K562 (cell line): Measurements from ENCODE around the gene SMG6. TPM values are rescaled to one million over a fixed set of nuclear protein-coding genes. Genes with fewer than 3 reads are reported as not detected.

Source experiments
- CAMTA2 ChIP-seq: fragments of 250-450 bp; sonication (Bioruptor Pico); conservative IDR thresholded peaks from 2 replicates; pipeline ENCODE4 v1.5.1; 2022
- CHD4 ChIP-seq: fragments of 200-600 bp; sonication (generic); IDR thresholded peaks from 3 replicates; pipeline ENCODE4 v1.6.1; 2012; ENCODE audit warnings: low read depth, mild to moderate bottlenecking, mixed read lengths, low read length, inconsistent platforms; ENCODE audit not compliant: insufficient read depth, insufficient replicate concordance, poor library complexity, severe bottlenecking
- CXXC5 ChIP-seq: fragments of 250-450 bp; sonication (Bioruptor Pico); IDR thresholded peaks from 2 replicates; pipeline ENCODE4 v1.8.0; 2022; ENCODE audit warnings: inconsistent platforms, mild to moderate bottlenecking, moderate library complexity
- EGR1 ChIP-seq: fragments of 450-650 bp; conservative IDR thresholded peaks from 2 replicates; pipeline ENCODE4 v1.6.1; 2017; ENCODE audit warnings: mild to moderate bottlenecking
- FOXA3 ChIP-seq, 2 experiments: fragments of 450-650 bp in 1 of 2; sonication (generic) in 1 of 2; formaldehyde crosslinking; IDR thresholded peaks in 1 of 2; conservative IDR thresholded peaks in 1 of 2; 2 replicates each; pipeline versions ENCODE4 v1.4.0 to v1.8.0; 2020 to 2022; ENCODE audit warnings: mild to moderate bottlenecking in 2 of 2, missing genetic modification reagents in 1 of 2
- HMGN3 ChIP-seq: IDR thresholded peaks from 2 replicates; pipeline ENCODE4 v1.6.1; 2011; ENCODE audit warnings: borderline replicate concordance, low read depth, mild to moderate bottlenecking, mixed read lengths, low read length; ENCODE audit not compliant: insufficient read length; ENCODE audit errors: extremely low read depth
- HNRNPL ChIP-seq: fragments of 200-400 bp; formaldehyde crosslinking; IDR thresholded peaks from 2 replicates; pipeline ENCODE4 v1.6.1; 2017; ENCODE audit warnings: low read depth, mild to moderate bottlenecking, low read length
- KLF13 ChIP-seq: fragments of 450-650 bp; IDR thresholded peaks from 2 replicates; pipeline ENCODE4 v1.6.1; 2016; ENCODE audit warnings: missing genetic modification characterization, low read depth, mild to moderate bottlenecking, missing compliant biosample characterization, moderate library complexity, borderline replicate concordance
- MAZ ChIP-seq, 2 experiments: fragments of 450-650 bp in 1 of 2; sonication (generic) in 1 of 2; formaldehyde crosslinking; IDR thresholded peaks in 1 of 2; conservative IDR thresholded peaks in 1 of 2; 2 replicates each; pipeline versions ENCODE4 v1.4.0 to v1.5.0; 2020; ENCODE audit warnings: mild to moderate bottlenecking in 1 of 2, missing genetic modification reagents in 1 of 2
- MTA3 ChIP-seq: fragments of 450-650 bp; formaldehyde crosslinking; IDR thresholded peaks from 2 replicates; pipeline ENCODE4 v1.6.1; 2017; ENCODE audit warnings: mild to moderate bottlenecking, borderline replicate concordance
- NRF1 ChIP-seq, 2 experiments: fragments of 450-650 bp; IDR thresholded peaks in 1 of 2; conservative IDR thresholded peaks in 1 of 2; 2 replicates each; pipeline ENCODE4 v1.6.1; 2014; ENCODE audit warnings: mild to moderate bottlenecking in 2 of 2
- PCBP1 ChIP-seq: fragments of 200-400 bp; formaldehyde crosslinking; IDR thresholded peaks from 2 replicates; pipeline ENCODE4 v1.6.1; 2018; ENCODE audit warnings: mild to moderate bottlenecking, low read depth, low read length; ENCODE audit not compliant: poor library complexity, severe bottlenecking
- PHF8 ChIP-seq: fragments of 200-600 bp; sonication (generic); IDR thresholded peaks from 2 replicates; pipeline ENCODE4 v1.6.1; 2012; ENCODE audit warnings: mixed run types, mild to moderate bottlenecking, inconsistent platforms, low read length, moderate library complexity, borderline replicate concordance
- PHTF2 ChIP-seq: fragments of 250-450 bp; sonication (Bioruptor Pico); IDR thresholded peaks from 2 replicates; pipeline ENCODE4 v1.5.0; 2021; ENCODE audit warnings: mild to moderate bottlenecking
- TAF1 ChIP-seq: IDR thresholded peaks from 2 replicates; pipeline ENCODE4 v1.6.1; 2011; ENCODE audit warnings: mild to moderate bottlenecking, low read length, moderate library complexity; ENCODE audit not compliant: insufficient read depth, control insufficient read depth, severe bottlenecking; ENCODE audit errors: extremely low read depth
- TEAD1 ChIP-seq, 2 experiments: fragments of 450-650 bp in 1 of 2; sonication (generic) in 1 of 2; formaldehyde crosslinking; IDR thresholded peaks; 2 replicates each; pipeline versions ENCODE4 v1.4.0 to v1.8.0; 2020 to 2022; ENCODE audit warnings: mild to moderate bottlenecking in 2 of 2, missing genetic modification reagents in 1 of 2
- polyA plus RNA-seq, 8 experiments: library from polyadenylated mRNA; depleted of rRNA in 4 of 8; stranded (reverse) in 5 of 8; unstranded in 3 of 8; fragments of >200 nt; fragmentation: Nextera tagmentation in 2 of 8; fragmentation: Illumina TruSeq in 1 of 8; extraction: Ambion mirVana in 2 of 8; extraction: Trizol in 1 of 8; gene quantifications; 2 replicates each; pipeline versions ENCODE4 v1.2.1 to v1.2.3, GENCODE V29; 2011 to 2014; ENCODE audit warnings: inconsistent platforms in 1 of 8, missing spikeins in 1 of 8
- total RNA-seq, 7 experiments: library from RNA; depleted of rRNA in 6 of 7; stranded (reverse); fragments of >200 nt in 6 of 7; fragmentation: Illumina TruSeq in 2 of 7; extraction: Trizol in 2 of 7; gene quantifications; 2 replicates each; pipeline versions ENCODE4 v1.2.1 to v1.2.3, GENCODE V29; 2011 to 2021; ENCODE audit warnings: low replicate concordance in 1 of 7
- TF ChIP-seq, protein P1 (sequence below): sonication (generic); formaldehyde crosslinking; IDR thresholded peaks from 2 replicates; pipeline ENCODE4 v1.8.0; 2022; ENCODE audit warnings: mild to moderate bottlenecking, missing genetic modification reagents

SMG6 gene
- total and polyA plus RNA-seq, 9 of the 15 experiments (the other 6 are each of a cell fraction or from before 2014, with no cell fraction given) = 0.44 to 13.9 (median 6.0) TPM

DNA sequence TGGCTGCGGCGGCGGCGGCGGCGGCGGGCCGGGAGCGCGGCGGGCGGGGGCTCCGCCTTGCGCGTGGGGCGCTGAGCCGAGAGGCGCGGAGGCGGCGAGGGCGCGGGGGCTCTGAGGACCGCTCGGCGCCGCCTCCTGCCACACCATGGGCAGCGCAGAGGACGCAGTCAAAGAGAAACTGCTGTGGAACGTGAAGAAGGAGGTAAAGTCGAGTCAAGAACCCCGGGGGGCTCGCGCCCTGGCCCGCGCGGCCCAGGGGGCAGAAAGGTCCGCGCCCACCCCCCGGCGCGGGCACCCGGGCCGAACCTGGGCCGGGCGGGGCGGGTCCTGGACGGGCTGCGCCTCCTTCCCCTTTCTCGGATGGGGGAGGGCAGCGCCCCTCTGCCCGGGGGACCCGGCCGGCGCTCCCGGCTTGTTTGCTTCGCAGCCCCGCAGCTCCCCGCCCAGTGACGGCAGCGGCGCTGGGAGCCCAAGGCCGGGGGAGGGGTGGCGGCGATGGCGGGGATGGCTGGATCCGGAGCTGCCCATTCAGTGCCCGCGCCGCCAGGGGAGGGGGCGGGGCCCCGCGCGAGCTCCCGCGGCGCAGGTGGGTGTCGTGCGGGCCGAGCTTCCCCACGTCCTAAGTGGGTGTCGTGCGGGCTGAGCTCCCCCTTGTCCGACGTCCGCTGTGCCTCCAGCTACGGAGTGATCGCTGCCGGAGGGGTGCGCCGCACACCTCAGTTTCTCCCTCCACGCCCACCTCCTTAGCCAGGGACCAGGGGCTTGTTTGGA is 34.1 kb upstream of the SMG6 start (continued):
- TF ChIP-seq HNRNPL (peak; percentile 68; the same call in 1 of the 2 replicates), TAF1 (peak; percentile 30), MAZ (CRISPR knock-in tag; conservative IDR thresholded peaks at IDR 0.05 in 1 of 2, IDR thresholded peaks at IDR 0.05 in 1 of 2) (peak in 1 of 2 experiments; percentile 23; a peak in 1 of 4 replicates), PHF8 (peak; percentile 45; the same call in 1 of the 2 replicates), CAMTA2 (CRISPR knock-in tag) (no peak), EGR1 (peak; percentile 24; the same call in 1 of the 2 replicates), CXXC5 (CRISPR knock-in tag) (0 out of 2 replicates have a peak, but pooled peaks have one; percentile 7), KLF13 (tag) (peak; percentile 53; the same call in 1 of the 2 replicates), NRF1 (conservative IDR thresholded peaks at IDR 0.05 in 1 of 2, IDR thresholded peaks at IDR 0.05 in 1 of 2) (peak; percentile 28 to 41; a peak in 3 of 4 replicates), TEAD1 (CRISPR knock-in tag; IDR thresholded peaks at IDR 0.05) (0 out of 4 replicates have a peak, but pooled peaks of 1 of the 2 experiments have one; percentile 15), PCBP1 (no peak), MTA3 (0 out of 2 replicates have a peak, but pooled peaks have one; percentile 16), CHD4 (no peak), FOXA3 (CRISPR knock-in tag; conservative IDR thresholded peaks at IDR 0.05 in 1 of 2, IDR thresholded peaks at IDR 0.05 in 1 of 2) (no peak), HMGN3 (peak; percentile 7), PHTF2 (no peak)
- TF ChIP-seq, protein P1, sequence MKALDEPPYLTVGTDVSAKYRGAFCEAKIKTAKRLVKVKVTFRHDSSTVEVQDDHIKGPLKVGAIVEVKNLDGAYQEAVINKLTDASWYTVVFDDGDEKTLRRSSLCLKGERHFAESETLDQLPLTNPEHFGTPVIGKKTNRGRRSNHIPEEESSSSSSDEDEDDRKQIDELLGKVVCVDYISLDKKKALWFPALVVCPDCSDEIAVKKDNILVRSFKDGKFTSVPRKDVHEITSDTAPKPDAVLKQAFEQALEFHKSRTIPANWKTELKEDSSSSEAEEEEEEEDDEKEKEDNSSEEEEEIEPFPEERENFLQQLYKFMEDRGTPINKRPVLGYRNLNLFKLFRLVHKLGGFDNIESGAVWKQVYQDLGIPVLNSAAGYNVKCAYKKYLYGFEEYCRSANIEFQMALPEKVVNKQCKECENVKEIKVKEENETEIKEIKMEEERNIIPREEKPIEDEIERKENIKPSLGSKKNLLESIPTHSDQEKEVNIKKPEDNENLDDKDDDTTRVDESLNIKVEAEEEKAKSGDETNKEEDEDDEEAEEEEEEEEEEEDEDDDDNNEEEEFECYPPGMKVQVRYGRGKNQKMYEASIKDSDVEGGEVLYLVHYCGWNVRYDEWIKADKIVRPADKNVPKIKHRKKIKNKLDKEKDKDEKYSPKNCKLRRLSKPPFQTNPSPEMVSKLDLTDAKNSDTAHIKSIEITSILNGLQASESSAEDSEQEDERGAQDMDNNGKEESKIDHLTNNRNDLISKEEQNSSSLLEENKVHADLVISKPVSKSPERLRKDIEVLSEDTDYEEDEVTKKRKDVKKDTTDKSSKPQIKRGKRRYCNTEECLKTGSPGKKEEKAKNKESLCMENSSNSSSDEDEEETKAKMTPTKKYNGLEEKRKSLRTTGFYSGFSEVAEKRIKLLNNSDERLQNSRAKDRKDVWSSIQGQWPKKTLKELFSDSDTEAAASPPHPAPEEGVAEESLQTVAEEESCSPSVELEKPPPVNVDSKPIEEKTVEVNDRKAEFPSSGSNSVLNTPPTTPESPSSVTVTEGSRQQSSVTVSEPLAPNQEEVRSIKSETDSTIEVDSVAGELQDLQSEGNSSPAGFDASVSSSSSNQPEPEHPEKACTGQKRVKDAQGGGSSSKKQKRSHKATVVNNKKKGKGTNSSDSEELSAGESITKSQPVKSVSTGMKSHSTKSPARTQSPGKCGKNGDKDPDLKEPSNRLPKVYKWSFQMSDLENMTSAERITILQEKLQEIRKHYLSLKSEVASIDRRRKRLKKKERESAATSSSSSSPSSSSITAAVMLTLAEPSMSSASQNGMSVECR = 0 out of 2 replicates have a peak, but pooled peaks have one; percentile 23
